GM23338 (cell line): ENCODE measurements around the gene IRAK2. TPM values are rescaled to one million over a fixed set of nuclear protein-coding genes. Genes with fewer than 3 reads are reported as not detected.

Experiments used
- ATAC-seq: fragments of 200-7000 bp; cut with Tn5 transposase; 3 replicates; pipeline ENCODE4 v1.9.1; 2020
- DNase-seq: peaks from one replicate; pipeline ENCODE4 v3.0.0-alpha.2; 2015; ENCODE audit warnings: low spot score
- H2AFZ ChIP-seq: fragments of 200-600 bp; sonication (generic); 2 replicates; pipeline ENCODE4 v1.8.0; 2016; ENCODE audit warnings: antibody characterized with exemption, mild to moderate bottlenecking, moderate library complexity
- H3F3A ChIP-seq: fragments of 200-600 bp; sonication (generic); replicated peaks from 2 replicates; pipeline ENCODE4 v1.8.0; 2017; ENCODE audit warnings: antibody characterized with exemption, mixed run types, low read depth
- H3K27ac ChIP-seq: fragments of 200-600 bp; sonication (generic); 2 replicates; pipeline ENCODE4 v1.6.1; 2016; ENCODE audit warnings: low read depth
- H3K27me3 ChIP-seq: fragments of 200-600 bp; sonication (generic); 2 replicates; pipeline ENCODE4 v1.8.0; 2016; ENCODE audit warnings: mild to moderate bottlenecking, mixed run types, moderate library complexity; ENCODE audit not compliant: insufficient read depth
- H3K36me3 ChIP-seq: fragments of 200-600 bp; sonication (generic); 2 replicates; pipeline ENCODE4 v1.8.0; 2016; ENCODE audit warnings: mild to moderate bottlenecking; ENCODE audit not compliant: insufficient read depth
- H3K4me1 ChIP-seq: fragments of 200-600 bp; sonication (generic); 2 replicates; pipeline ENCODE4 v1.8.0; 2016; ENCODE audit warnings: mild to moderate bottlenecking, moderate library complexity; ENCODE audit not compliant: insufficient read depth
- H3K4me2 ChIP-seq: fragments of 200-600 bp; sonication (generic); 2 replicates; pipeline ENCODE4 v1.7.1; 2017; ENCODE audit warnings: mixed run types
- H3K4me3 ChIP-seq: fragments of 200-600 bp; sonication (generic); 2 replicates; pipeline ENCODE4 v1.6.1; 2016; ENCODE audit warnings: mixed run types
- H3K79me2 ChIP-seq: fragments of 200-600 bp; sonication (generic); replicated peaks from 2 replicates; pipeline ENCODE4 v1.8.0; 2017; ENCODE audit warnings: mild to moderate bottlenecking; ENCODE audit not compliant: insufficient read depth
- H3K9me2 ChIP-seq: fragments of 200-600 bp; sonication (generic); 2 replicates; pipeline ENCODE4 v1.8.0; 2017; ENCODE audit not compliant: insufficient read depth
- H4K20me1 ChIP-seq: fragments of 200-600 bp; sonication (generic); replicated peaks from 2 replicates; pipeline ENCODE4 v1.8.0; 2017; ENCODE audit warnings: mild to moderate bottlenecking; ENCODE audit not compliant: insufficient read depth
- H3K27ac Mint-ChIP-seq: 2 replicates; pipeline ENCODE4 v1.8.0; 2020; ENCODE audit warnings: inconsistent platforms, mild to moderate bottlenecking, moderate library complexity, mixed read lengths
- H3K27me3 Mint-ChIP-seq: 3 replicates; pipeline ENCODE4 v1.8.0; 2022; ENCODE audit warnings: low read depth, mild to moderate bottlenecking, moderate library complexity, mixed read lengths, inconsistent platforms; ENCODE audit not compliant: insufficient read depth, poor library complexity
- H3K36me3 Mint-ChIP-seq: 3 replicates; pipeline ENCODE4 v1.8.0; 2021; ENCODE audit warnings: low read depth, mild to moderate bottlenecking, inconsistent platforms, moderate library complexity, mixed read lengths
- H3K4me1 Mint-ChIP-seq: 3 replicates; pipeline ENCODE4 v1.8.0; 2020; ENCODE audit warnings: mild to moderate bottlenecking, inconsistent platforms, mixed read lengths
- H3K4me3 Mint-ChIP-seq: 3 replicates; pipeline ENCODE4 v1.8.0; 2021; ENCODE audit warnings: moderate library complexity, mild to moderate bottlenecking, inconsistent platforms, mixed read lengths
- H3K9me3 Mint-ChIP-seq: 3 replicates; pipeline ENCODE4 v1.8.0; 2020; ENCODE audit warnings: moderate library complexity, mild to moderate bottlenecking, inconsistent platforms, mixed read lengths
- CREB1 ChIP-seq: fragments of 250-450 bp; sonication (Bioruptor Pico); IDR thresholded peaks from 2 replicates; pipeline ENCODE4 v1.5.0; 2020; ENCODE audit warnings: low read depth, mild to moderate bottlenecking, moderate library complexity
- EZH2 ChIP-seq: fragments of 200-600 bp; sonication (generic); IDR thresholded peaks from one replicate; pipeline ENCODE4 v1.8.0; 2017; ENCODE audit warnings: antibody characterized with exemption, mild to moderate bottlenecking, low read depth; ENCODE audit not compliant: unreplicated experiment
- EZH2phosphoT487 ChIP-seq: fragments of 200-600 bp; sonication (generic); IDR thresholded peaks from one replicate; pipeline ENCODE4 v1.8.1; 2018; ENCODE audit warnings: antibody characterized with exemption; ENCODE audit not compliant: unreplicated experiment
- JUNB ChIP-seq: IDR thresholded peaks from one replicate; pipeline ENCODE4 v1.6.1; 2016; ENCODE audit warnings: antibody characterized with exemption; ENCODE audit not compliant: unreplicated experiment
- NANOG ChIP-seq: IDR thresholded peaks from 2 replicates; pipeline ENCODE4 v1.6.1; 2016; ENCODE audit warnings: antibody characterized with exemption, borderline replicate concordance
- STAT1 ChIP-seq: IDR thresholded peaks from one replicate; pipeline ENCODE4 v1.6.1; 2016; ENCODE audit warnings: antibody characterized with exemption; ENCODE audit not compliant: unreplicated experiment
- ZNF331 ChIP-seq: fragments of 250-450 bp; sonication (Bioruptor Pico); IDR thresholded peaks from 2 replicates; pipeline ENCODE4 v1.5.0; 2020; ENCODE audit warnings: low read depth, mild to moderate bottlenecking, moderate library complexity
- polyA plus RNA-seq: library from polyadenylated mRNA; unstranded; fragments of >200 nt; fragmentation: Nextera tagmentation; extraction: Ambion mirVana; gene quantifications from 2 replicates; pipeline ENCODE4 v1.2.1, GENCODE V29; 2016
- total RNA-seq: library from RNA; depleted of rRNA; stranded (reverse); fragments of >200 nt; shearing (Covaris generic); gene quantifications from 2 replicates; pipeline ENCODE4 v1.2.3, GENCODE V29; 2014
- TF ChIP-seq, protein P1 (sequence below), 2 experiments: fragments of 200-600 bp in 1 of 2; sonication (generic) in 1 of 2; conservative IDR thresholded peaks; 2 replicates each; pipeline versions ENCODE4 v1.5.1 to v1.6.1; 2016 to 2017; ENCODE audit warnings: antibody characterized with exemption in 2 of 2, low read depth in 2 of 2, mild to moderate bottlenecking in 2 of 2, moderate library complexity in 1 of 2
- TF ChIP-seq, protein P2 (sequence below): IDR thresholded peaks from one replicate; pipeline ENCODE4 v1.6.1; 2018; ENCODE audit warnings: antibody characterized with exemption; ENCODE audit not compliant: unreplicated experiment
- TF ChIP-seq, protein P3 (sequence below): IDR thresholded peaks from 2 replicates; pipeline ENCODE4 v1.6.1; 2016; ENCODE audit warnings: antibody characterized with exemption

The IRAK2 gene
- total and polyA plus RNA-seq, 2 experiments from 2014 or later = 0.37 to 1.4 TPM

DNA sequence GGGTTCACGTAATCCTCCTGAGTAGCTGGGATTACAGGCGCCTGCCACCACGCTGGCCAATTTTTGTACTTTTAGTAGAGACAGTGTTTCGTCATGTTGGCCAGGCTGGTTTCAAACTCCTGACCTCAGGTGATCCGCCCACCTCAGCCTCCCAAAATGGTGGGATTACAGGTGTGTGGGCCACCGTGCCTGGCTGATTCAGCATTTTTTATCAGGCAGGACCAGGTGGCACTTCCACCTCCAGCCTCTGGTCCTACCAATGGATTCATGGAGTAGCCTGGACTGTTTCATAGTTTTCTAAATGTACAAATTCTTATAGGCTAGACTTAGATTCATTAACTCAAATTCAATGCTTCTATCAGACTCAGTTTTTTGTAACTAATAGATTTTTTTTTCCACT is 13.7 kb upstream of the IRAK2 start:
- no peak overlapping the region for H3K4me2 ChIP-seq
- TF ChIP-seq ZNF331 (CRISPR knock-in tag) = no peak
- TF ChIP-seq STAT1 = no peak
- no peak for TF ChIP-seq CREB1 (CRISPR knock-in tag)
- no peak for TF ChIP-seq NANOG
- TF ChIP-seq JUNB = no peak
- TF ChIP-seq EZH2phosphoT487 = no peak
- no peaks in the 10 kb centered on the region for H3K27me3 ChIP-seq
- DNase-seq (no peak), ATAC-seq (no peak)
- H3K4me3 Mint-ChIP-seq = no peak overlapping the region
- H3K27ac ChIP-seq = no peak overlapping the region
- no peak overlapping the region for H2AFZ ChIP-seq
- no peak overlapping the region for H3K4me3 ChIP-seq
- H3K27ac Mint-ChIP-seq = no peak overlapping the region
- no peaks in the 10 kb centered on the region for H3F3A ChIP-seq
- H3K79me2 ChIP-seq = peaks cover 21% of the 10 kb centered on the region
- no peaks in the 10 kb centered on the region for H3K27me3 Mint-ChIP-seq
- no peaks in the 10 kb centered on the region for H3K4me1 Mint-ChIP-seq
- H3K9me2 ChIP-seq = no peaks in the 10 kb centered on the region
- H4K20me1 ChIP-seq = peaks cover 16% of the 10 kb centered on the region; the same call in 1 of the 2 replicates
- H3K9me3 Mint-ChIP-seq = no peaks in the 10 kb centered on the region
- H3K4me1 ChIP-seq = no peaks in the 10 kb centered on the region
- H3K36me3 ChIP-seq = peaks cover 38% of the 10 kb centered on the region
- peaks cover 55% of the 10 kb centered on the region for H3K36me3 Mint-ChIP-seq

- no peak overlapping the region for H3K4me2 ChIP-seq
- no peak overlapping the region for H2AFZ ChIP-seq
- Mint-ChIP-seq H3K36me3 (peaks cover 39% of the 10 kb centered on the region), H3K4me1 (no peaks in the 10 kb centered on the region), H3K27me3 (no peaks in the 10 kb centered on the region), H3K9me3 (no peaks in the 10 kb centered on the region), H3K27ac (no peak overlapping the region), H3K4me3 (no peak overlapping the region)
- H3K36me3 ChIP-seq = peaks cover 31% of the 10 kb centered on the region
- H3F3A ChIP-seq = no peaks in the 10 kb centered on the region
- no peak overlapping the region for H3K4me3 ChIP-seq
- no peaks in the 10 kb centered on the region for H3K27me3 ChIP-seq
- 0 out of 2 replicates have a peak, but pooled peaks cover 4% of the 10 kb centered on the region for H4K20me1 ChIP-seq
- no peak overlapping the region for H3K27ac ChIP-seq
- no peaks in the 10 kb centered on the region for H3K4me1 ChIP-seq
- H3K9me2 ChIP-seq = no peaks in the 10 kb centered on the region
- no peak for ATAC-seq
- H3K79me2 ChIP-seq = no peaks in the 10 kb centered on the region
- no peak for DNase-seq
- TF ChIP-seq NANOG = no peak
- TF ChIP-seq, protein P1, sequence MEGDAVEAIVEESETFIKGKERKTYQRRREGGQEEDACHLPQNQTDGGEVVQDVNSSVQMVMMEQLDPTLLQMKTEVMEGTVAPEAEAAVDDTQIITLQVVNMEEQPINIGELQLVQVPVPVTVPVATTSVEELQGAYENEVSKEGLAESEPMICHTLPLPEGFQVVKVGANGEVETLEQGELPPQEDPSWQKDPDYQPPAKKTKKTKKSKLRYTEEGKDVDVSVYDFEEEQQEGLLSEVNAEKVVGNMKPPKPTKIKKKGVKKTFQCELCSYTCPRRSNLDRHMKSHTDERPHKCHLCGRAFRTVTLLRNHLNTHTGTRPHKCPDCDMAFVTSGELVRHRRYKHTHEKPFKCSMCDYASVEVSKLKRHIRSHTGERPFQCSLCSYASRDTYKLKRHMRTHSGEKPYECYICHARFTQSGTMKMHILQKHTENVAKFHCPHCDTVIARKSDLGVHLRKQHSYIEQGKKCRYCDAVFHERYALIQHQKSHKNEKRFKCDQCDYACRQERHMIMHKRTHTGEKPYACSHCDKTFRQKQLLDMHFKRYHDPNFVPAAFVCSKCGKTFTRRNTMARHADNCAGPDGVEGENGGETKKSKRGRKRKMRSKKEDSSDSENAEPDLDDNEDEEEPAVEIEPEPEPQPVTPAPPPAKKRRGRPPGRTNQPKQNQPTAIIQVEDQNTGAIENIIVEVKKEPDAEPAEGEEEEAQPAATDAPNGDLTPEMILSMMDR (conservative IDR thresholded peaks at IDR 0.05; ENCODE audit: low read depth in 2 of 2) = no peak
- TF ChIP-seq CREB1 (CRISPR knock-in tag) = no peak
- no peak for TF ChIP-seq EZH2
- TF ChIP-seq ZNF331 (CRISPR knock-in tag) = no peak
- TF ChIP-seq, protein P2, sequence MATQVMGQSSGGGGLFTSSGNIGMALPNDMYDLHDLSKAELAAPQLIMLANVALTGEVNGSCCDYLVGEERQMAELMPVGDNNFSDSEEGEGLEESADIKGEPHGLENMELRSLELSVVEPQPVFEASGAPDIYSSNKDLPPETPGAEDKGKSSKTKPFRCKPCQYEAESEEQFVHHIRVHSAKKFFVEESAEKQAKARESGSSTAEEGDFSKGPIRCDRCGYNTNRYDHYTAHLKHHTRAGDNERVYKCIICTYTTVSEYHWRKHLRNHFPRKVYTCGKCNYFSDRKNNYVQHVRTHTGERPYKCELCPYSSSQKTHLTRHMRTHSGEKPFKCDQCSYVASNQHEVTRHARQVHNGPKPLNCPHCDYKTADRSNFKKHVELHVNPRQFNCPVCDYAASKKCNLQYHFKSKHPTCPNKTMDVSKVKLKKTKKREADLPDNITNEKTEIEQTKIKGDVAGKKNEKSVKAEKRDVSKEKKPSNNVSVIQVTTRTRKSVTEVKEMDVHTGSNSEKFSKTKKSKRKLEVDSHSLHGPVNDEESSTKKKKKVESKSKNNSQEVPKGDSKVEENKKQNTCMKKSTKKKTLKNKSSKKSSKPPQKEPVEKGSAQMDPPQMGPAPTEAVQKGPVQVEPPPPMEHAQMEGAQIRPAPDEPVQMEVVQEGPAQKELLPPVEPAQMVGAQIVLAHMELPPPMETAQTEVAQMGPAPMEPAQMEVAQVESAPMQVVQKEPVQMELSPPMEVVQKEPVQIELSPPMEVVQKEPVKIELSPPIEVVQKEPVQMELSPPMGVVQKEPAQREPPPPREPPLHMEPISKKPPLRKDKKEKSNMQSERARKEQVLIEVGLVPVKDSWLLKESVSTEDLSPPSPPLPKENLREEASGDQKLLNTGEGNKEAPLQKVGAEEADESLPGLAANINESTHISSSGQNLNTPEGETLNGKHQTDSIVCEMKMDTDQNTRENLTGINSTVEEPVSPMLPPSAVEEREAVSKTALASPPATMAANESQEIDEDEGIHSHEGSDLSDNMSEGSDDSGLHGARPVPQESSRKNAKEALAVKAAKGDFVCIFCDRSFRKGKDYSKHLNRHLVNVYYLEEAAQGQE = no peak
- no peak for TF ChIP-seq JUNB
- TF ChIP-seq EZH2phosphoT487 = no peak
- TF ChIP-seq, protein P3, sequence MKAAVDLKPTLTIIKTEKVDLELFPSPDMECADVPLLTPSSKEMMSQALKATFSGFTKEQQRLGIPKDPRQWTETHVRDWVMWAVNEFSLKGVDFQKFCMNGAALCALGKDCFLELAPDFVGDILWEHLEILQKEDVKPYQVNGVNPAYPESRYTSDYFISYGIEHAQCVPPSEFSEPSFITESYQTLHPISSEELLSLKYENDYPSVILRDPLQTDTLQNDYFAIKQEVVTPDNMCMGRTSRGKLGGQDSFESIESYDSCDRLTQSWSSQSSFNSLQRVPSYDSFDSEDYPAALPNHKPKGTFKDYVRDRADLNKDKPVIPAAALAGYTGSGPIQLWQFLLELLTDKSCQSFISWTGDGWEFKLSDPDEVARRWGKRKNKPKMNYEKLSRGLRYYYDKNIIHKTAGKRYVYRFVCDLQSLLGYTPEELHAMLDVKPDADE = no peak
Observed at GRCh38 chr3:10154335-10155122, 10.2 kb upstream of the IRAK2 start.
